Stimulated activated CD8-positive, alpha-beta memory T cell treated with anti-CD3 and anti-CD28 coated beads, Interleukin-4, amount 100 ng/mL, for 24 hours (primary cell): Measurements from ENCODE around the gene TECPR1.

Experiments used
- DNase-seq: peaks from one replicate; pipeline ENCODE4 v3.0.0-alpha.2; 2020; ENCODE audit warnings: low read depth

The TECPR1 gene

DNA sequence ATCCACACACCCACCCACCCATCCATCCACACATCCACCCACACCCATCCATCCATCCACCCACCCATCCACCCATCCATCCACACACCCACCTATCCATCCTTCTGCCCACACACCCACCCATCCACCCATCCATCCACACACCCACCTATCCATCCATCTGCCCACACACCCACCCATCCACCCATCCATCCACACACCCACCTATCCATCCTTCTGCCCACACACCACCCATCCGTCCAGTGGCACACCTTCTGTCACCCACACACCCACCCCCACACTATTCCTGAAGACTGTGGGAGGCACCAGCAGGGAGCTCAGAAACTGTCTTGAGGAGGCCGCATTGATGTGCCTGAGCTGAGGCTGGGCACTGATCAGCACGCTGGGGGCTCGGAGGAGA is 9.1 kb downstream of the TECPR1 start:
- DNase-seq, result no peak

DNA sequence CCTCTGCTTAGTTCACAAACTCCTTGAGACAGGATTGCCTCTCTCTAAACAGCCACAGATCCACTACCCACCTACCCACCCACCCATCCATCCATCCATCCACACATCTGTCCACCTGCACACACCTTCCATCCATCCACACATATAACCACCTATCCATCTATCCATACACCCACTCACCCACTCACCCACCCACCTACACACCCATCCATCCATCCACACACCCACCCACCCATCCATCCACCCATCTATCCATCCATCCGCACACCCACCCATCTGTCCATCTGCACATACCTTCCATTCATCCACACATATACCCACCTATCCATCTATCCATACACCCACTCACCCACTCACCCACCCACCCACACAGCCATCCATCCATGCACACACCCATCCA is 9.7 kb downstream of the TECPR1 start:
- no peak for DNase-seq

DNA sequence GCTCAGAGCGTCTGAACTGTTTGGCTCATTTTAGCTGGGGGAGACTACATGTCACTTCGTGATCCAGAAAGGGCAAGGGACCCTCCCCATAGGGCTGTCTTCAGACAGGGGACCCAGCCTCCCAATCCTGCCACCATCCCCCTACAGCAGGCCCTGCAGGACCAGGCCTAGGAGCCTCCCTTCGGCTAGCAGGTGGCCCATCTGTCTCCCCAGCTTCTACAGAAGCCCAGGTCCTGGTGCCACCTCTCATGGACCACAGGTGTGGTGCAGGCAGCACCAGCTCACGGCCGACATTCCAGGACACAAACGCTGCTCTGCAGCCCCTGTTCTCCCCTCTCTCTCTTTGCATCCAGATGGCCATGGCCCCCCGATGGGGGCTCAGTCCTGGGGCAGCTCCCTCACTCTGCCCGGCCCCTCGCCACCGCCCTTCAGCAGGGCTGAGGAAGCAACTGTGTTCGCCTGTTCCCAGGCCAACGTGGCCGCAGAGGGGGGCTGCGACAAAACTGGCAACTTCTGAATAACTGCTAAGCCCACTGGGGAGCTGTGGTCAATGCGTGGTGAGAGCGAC is 10.3 kb downstream of the TECPR1 start:
- no peak for DNase-seq

DNA sequence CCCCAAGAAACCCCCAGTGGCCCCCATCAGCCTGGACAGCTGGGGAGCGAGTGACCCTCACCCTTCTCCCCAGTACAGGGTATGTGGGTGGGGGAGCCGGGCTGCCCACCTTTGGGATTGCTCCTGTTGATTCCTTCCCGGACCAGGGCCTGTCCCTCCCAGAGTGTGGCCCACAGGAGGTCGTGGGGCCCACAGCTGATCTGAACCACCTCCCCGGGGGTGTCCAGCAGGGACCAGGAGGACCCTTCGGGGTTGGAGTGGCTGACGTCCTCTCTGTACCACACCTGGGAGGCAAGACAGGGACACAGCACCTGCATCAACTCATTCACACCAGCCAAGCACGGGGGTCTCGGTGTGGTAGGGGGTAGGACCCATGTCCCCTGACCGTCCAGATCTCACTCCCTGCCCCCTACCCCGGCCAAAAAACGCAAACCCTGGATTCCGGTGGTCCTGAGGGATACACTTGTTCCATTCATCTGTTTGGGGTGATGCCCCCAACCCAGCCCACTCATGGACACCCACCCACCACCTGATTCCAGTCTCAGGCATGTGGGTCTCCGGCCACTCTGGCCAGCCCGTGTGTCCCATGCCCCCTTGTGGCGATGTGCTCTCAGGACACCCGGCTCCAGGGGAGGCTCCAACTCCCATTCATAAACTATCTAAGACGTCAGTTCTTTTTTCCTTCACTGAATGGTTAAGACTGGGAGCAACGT is 10.9 kb downstream of the TECPR1 start:
- no peak for DNase-seq

DNA sequence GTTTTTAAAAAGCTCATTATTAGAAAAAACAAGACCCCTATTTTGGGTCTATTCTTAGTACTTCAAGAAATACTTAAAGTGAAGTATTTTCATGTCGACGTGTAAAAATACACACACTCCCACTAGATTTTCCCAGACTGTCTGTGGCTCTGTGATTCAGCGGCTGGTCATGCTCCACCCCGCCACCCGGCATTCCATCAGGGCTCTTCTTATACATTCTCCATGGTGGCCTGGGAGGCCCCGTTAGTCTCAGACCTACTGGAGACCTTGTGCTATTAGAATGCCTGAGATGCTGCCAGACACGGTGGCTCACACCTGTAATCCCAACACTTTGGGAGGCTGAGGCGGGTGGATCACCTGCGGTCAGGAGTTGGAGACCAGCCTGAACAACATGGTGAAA is 13.1 kb downstream of the TECPR1 start:
- DNase-seq, result no peak

DNA sequence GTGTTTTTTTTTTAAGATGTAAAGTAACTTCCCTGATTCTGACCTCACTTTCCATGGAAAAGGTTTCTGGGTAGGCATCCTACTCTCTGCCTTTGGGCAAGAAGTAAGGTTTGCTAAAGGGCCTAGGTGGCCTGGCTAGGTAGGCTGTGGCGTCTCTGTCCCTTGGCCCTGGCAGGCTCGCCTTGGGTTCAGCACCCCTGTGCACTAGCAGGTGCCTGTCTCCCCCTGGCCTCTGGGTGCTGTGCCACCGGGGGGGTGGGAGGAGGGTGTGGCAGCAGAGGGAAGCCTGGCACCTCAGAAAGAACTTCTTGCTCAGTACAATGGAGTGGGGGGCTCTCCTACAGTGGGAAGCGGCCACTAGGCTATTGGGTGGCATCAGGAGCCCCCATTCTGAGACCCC is 14.0 kb downstream of the TECPR1 start:
- DNase-seq, result no peak

- no peak for DNase-seq
Observed at GRCh38 chr7:98236355-98237185, 15.5 kb downstream of the TECPR1 start.

DNA sequence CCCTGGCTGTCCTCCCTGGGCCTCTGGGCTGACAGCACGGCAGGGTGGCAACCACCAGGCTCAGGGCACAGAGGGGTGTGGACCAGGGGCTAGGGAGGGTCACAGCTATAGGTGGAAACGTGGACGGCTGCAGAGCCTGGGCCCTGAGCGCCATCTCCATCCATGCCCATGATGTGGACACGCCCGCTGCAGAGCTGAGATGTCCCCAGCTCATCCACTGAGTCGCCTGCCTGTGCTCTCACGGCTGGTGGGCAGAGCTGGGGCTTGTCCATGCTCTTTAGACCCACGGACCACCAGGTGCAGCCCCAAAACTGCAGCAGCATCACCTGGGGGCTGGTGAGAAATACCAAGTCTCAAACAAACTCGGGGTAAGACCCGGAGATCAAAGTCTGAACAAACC is 16.1 kb downstream of the TECPR1 start:
- DNase-seq, result no peak

DNA sequence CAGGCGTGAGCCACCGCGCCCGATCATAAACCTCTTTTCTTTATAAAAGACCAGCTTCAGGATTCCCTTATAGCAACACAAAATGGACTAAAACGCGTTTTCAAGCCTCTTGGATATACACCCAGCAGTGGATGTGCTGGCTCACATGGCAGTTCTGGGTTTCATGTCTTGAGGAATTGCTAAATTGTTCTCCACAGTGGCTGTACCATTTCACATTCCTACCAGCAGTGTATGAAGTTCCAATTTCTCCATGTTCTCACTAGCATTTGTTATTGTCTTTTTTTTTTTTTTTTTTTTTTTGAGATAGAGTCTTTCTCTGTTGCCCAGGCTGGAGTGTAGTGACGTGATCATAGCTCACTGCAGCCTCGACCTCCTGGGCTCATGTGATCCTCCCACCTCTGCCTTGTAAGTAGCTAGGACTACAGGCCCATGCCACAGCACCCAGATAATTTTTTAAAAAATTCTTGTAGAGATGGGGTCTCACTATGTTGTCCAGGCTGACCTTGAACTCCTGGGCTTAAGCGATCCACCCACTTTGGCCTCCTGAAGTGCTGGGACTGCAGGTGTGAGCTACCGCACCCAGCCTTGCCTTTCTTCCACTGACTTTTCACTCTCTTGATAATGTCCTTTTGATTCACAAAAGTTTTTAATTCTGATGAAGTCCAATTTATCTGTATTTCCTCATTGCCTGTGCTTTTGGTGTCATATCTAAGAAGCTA is 17.4 kb downstream of the TECPR1 start:
- DNase-seq, result no peak

DNA sequence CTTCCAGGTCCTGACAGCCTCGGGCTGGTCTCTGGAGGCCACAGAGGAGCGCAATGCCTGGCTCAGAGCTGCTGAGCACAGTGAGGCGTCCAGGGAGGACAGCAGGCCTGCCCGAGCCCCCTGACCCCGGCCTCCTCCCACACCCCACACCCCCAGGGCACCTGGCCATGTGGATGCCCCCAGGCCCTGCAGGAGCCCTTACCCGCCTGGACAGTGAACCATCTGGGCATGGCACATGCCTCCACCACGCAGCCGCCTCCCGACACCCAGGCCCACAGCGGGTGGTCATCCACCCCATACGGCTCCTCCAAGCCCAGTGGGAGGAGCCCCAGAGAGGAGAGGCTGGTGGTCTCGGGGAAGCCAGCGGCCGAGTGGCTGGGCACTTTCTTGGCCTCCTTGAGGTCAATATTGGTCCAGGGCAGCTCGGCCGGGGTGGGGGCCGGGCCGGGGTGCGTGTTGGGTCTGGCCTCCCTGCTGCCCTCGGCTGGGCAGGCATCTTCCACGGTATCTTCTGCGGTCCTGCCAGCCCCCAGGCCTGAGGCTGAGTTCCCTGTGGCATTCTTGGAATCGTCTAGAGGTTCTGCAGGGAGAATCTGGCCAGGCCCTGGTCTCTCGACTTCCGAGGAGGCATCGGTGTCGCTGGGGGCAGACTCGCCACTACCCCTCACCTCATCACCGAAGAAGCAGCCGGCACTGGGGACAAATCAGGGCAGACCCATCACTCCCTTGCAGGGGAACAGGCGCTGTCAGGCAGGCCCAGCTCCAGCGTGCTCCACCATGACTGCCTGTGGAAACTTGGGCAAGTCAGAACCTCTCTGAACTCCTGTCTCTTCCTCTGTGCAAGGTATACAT is 18.6 kb downstream of the TECPR1 start:
- no peak for DNase-seq

- no peak for DNase-seq
Observed at GRCh38 chr7:98232799-98233198, 19.2 kb downstream of the TECPR1 start.

- DNase-seq, result no peak
Observed at GRCh38 chr7:98232263-98232585, 19.8 kb downstream of the TECPR1 start.

DNA sequence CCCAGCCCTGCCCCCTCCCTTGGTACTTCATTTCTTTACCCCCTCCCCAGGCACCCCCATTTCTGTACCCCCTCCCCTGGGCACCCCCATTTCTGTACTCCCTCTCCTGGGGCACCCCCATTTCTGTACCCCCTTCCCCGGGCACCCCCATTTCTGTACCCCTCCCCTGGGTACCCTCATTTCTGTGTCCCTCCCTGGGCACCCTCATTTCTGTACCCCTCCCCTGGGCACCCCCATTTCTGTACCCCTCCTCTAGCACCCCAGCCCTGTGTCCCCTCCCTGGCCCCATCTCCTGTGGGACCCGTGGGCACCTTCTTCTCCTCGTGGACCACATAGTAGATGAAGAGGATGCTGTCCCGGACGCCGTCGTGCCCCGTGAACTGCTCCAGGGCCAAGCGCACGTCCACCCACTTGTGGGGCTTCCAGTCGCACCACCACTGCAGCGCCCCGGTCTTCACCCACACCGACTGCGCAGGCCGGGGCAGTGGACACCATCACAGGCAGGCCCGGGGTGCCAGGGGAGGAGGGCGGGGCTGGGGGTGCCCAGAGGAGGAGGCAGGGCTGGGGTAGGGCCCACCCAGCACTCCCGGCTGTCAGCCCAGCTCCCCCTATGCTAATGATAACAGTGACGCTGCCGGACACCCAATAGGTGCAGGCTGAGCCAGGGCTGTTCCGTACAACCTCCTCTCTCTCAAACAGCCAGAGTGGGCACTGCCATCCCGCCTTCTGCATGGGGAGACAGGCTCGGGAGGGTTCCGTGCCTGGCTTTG is 20.4 kb downstream of the TECPR1 start:
- no peak for DNase-seq

GRCh38 chr7:98230746-98231471 is 21.1 kb downstream of the TECPR1 start:
- DNase-seq, result no peak

- DNase-seq, result no peak
Observed at GRCh38 chr7:98229991-98230745, 21.9 kb downstream of the TECPR1 start.

DNA sequence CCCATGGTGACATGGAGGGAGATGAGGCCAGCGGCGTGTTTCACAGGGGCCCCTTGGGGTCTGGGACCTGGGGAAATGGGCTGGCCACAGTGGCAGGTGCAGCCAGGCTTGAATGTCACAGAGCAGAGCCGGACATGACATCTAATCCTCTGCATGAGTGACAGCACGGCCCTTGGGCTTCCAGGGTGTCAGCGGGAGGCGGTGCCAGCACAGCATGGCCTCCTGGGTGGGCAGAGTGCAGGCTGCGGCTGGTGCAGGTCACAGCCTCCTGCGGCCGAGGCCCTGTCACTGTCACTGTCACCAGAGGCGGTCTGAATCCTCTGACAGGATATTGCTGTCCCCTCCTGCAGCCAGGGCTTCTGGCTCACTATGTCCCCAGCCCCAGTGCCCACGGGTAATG is 22.6 kb downstream of the TECPR1 start:
- DNase-seq, result no peak

DNA sequence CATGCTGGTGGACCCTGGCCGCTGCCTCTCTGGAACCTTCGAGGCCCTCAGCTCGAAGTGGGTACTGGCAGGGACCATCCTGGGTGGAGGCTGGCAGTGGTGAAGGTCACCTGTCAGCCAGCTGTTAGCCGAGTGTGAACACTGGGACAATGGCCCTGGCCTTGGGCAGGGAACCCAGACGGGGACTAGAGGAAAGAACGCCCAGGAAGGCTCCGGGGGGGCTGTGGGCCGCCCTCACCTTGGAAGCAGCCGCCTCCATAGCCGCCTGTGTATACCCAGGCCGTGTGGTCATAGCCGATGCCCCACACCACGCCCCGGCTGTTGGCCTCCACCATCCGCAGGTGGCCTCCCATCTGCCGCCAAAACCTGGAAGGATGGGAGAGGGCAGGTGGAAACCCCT is 23.2 kb downstream of the TECPR1 start:
- no peak for DNase-seq

- no peak for DNase-seq
Observed at GRCh38 chr7:98227939-98228338, 24.1 kb downstream of the TECPR1 start.

DNA sequence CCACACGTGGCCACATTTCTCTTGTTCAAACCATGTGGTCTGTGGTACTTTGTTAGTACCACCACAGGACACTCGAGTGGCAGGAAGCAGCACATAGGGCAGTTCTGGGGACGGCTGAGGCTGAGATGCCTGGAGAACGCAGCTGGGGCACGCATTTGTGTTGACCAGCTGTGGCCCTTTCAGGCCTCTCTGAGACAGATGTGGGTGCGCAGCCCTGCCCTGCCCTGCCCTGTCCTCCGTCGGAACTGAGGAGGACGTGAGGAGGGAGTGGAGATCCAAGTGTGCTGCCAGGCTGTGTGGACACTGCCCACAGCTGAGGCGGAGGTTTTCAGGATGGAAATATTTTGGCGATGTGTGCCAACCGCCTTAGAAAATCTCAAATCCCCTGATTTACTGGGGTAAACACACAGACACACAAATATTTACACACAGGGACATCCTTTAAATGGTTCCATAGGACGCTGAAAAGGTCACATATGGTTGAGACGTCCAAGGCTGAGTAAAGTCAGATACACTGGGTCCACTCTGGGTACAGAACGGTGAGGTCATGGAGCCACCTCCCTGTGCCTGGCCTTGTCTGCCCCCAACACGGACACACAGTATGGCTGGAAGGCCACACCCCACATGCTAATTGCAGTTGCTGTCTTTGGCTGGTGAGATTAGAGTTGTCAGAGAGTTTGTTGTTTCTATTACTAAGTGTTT is 26.0 kb downstream of the TECPR1 start:
- DNase-seq, result no peak
